ENCODE results near the gene ZNF524.

The ZNF524 gene

GRCh38 chr19:55621673-55622231 lies 21.7 kb downstream of the ZNF524 start:
- DNase-seq = no peak

- DNase-seq = no peak
Observed at GRCh38 chr19:55622242-55622969, 22.3 kb downstream of the ZNF524 start.

- no peak for DNase-seq
Observed at GRCh38 chr19:55623130-55623529, 23.0 kb downstream of the ZNF524 start.

- DNase-seq = no peak
Observed at GRCh38 chr19:55623561-55623960, 23.5 kb downstream of the ZNF524 start.

- DNase-seq = peak; percentile 91
Observed at GRCh38 chr19:55624109-55625003, 24.3 kb downstream of the ZNF524 start, which contains the start of gene ZNF784. Gene ZNF784 (minus strand): TSS chr19:55624566. CDS start chr19:55624561, 5 bp downstream.

GRCh38 chr19:55625004-55625326 lies 24.9 kb downstream of the ZNF524 start:
- DNase-seq = no peak

GRCh38 chr19:55626350-55626749 lies 26.3 kb downstream of the ZNF524 start:
- DNase-seq = no peak

GRCh38 chr19:55632463-55632834 lies 32.4 kb downstream of the ZNF524 start:
- peak; percentile 88 for DNase-seq

GRCh38 chr19:55633861-55634260 lies 33.8 kb downstream of the ZNF524 start:
- no peak for DNase-seq

GRCh38 chr19:55635334-55635717 lies 35.2 kb downstream of the ZNF524 start:
- no peak for DNase-seq

GRCh38 chr19:55635856-55636440 lies 35.9 kb downstream of the ZNF524 start:
- DNase-seq = no peak

- DNase-seq = no peak
Observed at GRCh38 chr19:55636723-55637122, 36.6 kb downstream of the ZNF524 start.

- DNase-seq = no peak
Observed at GRCh38 chr19:55637534-55637933, 37.4 kb downstream of the ZNF524 start.

GRCh38 chr19:55638864-55639359 lies 38.8 kb downstream of the ZNF524 start:
- DNase-seq = peak; percentile 51

- peak; percentile 79 for DNase-seq
Observed at GRCh38 chr19:55640043-55640576, 40.0 kb downstream of the ZNF524 start.

- DNase-seq = peak; percentile 85
Observed at GRCh38 chr19:55640577-55641425, 40.7 kb downstream of the ZNF524 start, which contains the start of gene ZNF580. Gene ZNF580 (plus strand): TSS chr19:55641002. CDS start chr19:55642509, 1,507 bp downstream.

GRCh38 chr19:55641426-55642152 lies 41.5 kb downstream of the ZNF524 start:
- DNase-seq = no peak

GRCh38 chr19:55642153-55643002 lies 42.3 kb downstream of the ZNF524 start:
- no peak for DNase-seq

GRCh38 chr19:55643003-55643886 lies 43.2 kb downstream of the ZNF524 start, which contains the start of gene ZNF581:
Gene ZNF581 (plus strand): TSS chr19:55643649. CDS start chr19:55644572, 923 bp downstream.
- DNase-seq = peak; percentile 74
